Left kidney (tissue), 1 donor: ENCODE measurements around the gene CD160. TPM values are rescaled to one million over a fixed set of nuclear protein-coding genes. Genes with fewer than 3 reads are reported as not detected.

Experiments
- polyA plus RNA-seq: library from polyadenylated mRNA; unstranded; fragments of 120-200 nt; gene quantifications from one replicate; pipeline ENCODE4 v1.2.1, GENCODE V29; 2013; ENCODE audit not compliant: insufficient read length

Gene CD160
- polyA plus RNA-seq, 1 donor, result 3.5 TPM

Other genes starting within 250 kb of the CD160 start
- 55.5 TPM for gene GPR89A, start 111.5 kb upstream of the CD160 start, polyA plus RNA-seq
- gene PDZK1, start 12.1 kb upstream of the CD160 start, polyA plus RNA-seq, result 192 TPM
- gene RNF115, start 104.6 kb downstream of the CD160 start, polyA plus RNA-seq, result 25.6 TPM
- gene POLR3C, start 104.7 kb downstream of the CD160 start, polyA plus RNA-seq, result 39.4 TPM
- gene NUDT17, start 126.1 kb downstream of the CD160 start, polyA plus RNA-seq, result 7.0 TPM
- 58.4 TPM for gene PIAS3, start 139.6 kb downstream of the CD160 start, polyA plus RNA-seq
- 1.9 TPM for gene ANKRD35, start 166.4 kb downstream of the CD160 start, polyA plus RNA-seq
- 1.9 TPM for gene ITGA10, start 190.6 kb downstream of the CD160 start, polyA plus RNA-seq
- 60.7 TPM for gene PEX11B, start 199.2 kb downstream of the CD160 start, polyA plus RNA-seq
- 214 TPM for gene RBM8A, start 208.0 kb downstream of the CD160 start, polyA plus RNA-seq
- 26.3 TPM for gene LIX1L, start 238.5 kb downstream of the CD160 start, polyA plus RNA-seq
- gene ANKRD34A, start 245.1 kb downstream of the CD160 start, polyA plus RNA-seq, result 0.57 TPM
- 33.4 TPM for gene POLR3GL, start 245.2 kb downstream of the CD160 start, polyA plus RNA-seq